Lung (tissue), 12 donors: Measurements from ENCODE around the gene AGMO. TPM values are rescaled to one million over a fixed set of nuclear protein-coding genes. Genes with fewer than 3 reads are reported as not detected.

Experiments used
- ATAC-seq: fragments of 200-7000 bp; cut with Tn5 transposase; one replicate; pipeline ENCODE4 v1.9.1; 2020; ENCODE audit warnings: moderate number of reproducible peaks; ENCODE audit not compliant: insufficient read depth, low FRiP score
- DNase-seq, 3 donors: peaks; one replicate each; pipeline ENCODE4 v3.0.0-alpha.2; 2013 to 2017
- H3K27ac ChIP-seq, 2 donors: one replicate each; pipeline ENCODE4 v1.5.1; 2013; ENCODE audit warnings: mild to moderate bottlenecking in 2 of 2, moderate library complexity in 2 of 2, control low read depth in 1 of 2, inconsistent platforms in 1 of 2, low read depth in 1 of 2, low read length in 1 of 2
- H3K27me3 ChIP-seq, 3 donors: one replicate each; pipeline ENCODE4 v1.5.1; 2013; ENCODE audit warnings: low read length in 2 of 3; ENCODE audit not compliant: control insufficient read depth in 3 of 3, insufficient read depth in 3 of 3
- H3K36me3 ChIP-seq, 4 donors: one replicate each; pipeline ENCODE4 v1.5.1; 2013; ENCODE audit warnings: low read length in 4 of 4, mild to moderate bottlenecking in 1 of 4, moderate library complexity in 1 of 4; ENCODE audit not compliant: control insufficient read depth in 4 of 4, insufficient read depth in 4 of 4
- H3K4me1 ChIP-seq, 5 donors: one replicate each; pipeline ENCODE4 v1.5.1; 2013; ENCODE audit warnings: low read length in 5 of 5, mild to moderate bottlenecking in 2 of 5, moderate library complexity in 1 of 5; ENCODE audit not compliant: control insufficient read depth in 5 of 5, insufficient read depth in 5 of 5
- H3K4me3 ChIP-seq: one replicate; pipeline ENCODE4 v1.5.1; 2013; ENCODE audit warnings: mild to moderate bottlenecking, control low read depth, moderate library complexity
- H3K9ac ChIP-seq, 2 donors: one replicate each; pipeline ENCODE4 v1.5.1; 2013; ENCODE audit warnings: low read length in 2 of 2, control low read depth in 1 of 2; ENCODE audit not compliant: insufficient read depth in 1 of 2
- H3K9me3 ChIP-seq, 4 donors: one replicate each; pipeline ENCODE4 v1.5.1; 2013; ENCODE audit warnings: low read length in 3 of 4, mild to moderate bottlenecking in 1 of 4, moderate library complexity in 1 of 4; ENCODE audit not compliant: control insufficient read depth in 4 of 4, insufficient read depth in 3 of 4
- CTCF ChIP-seq: IDR thresholded peaks from 2 replicates; pipeline ENCODE4 v1.5.1; 2012; ENCODE audit warnings: mild to moderate bottlenecking; ENCODE audit errors: control extremely low read depth, extremely low read depth
- WGBS, 2 donors: extraction: QIAGEN DNeasy Blood & Tissue Kit; methylation state at CpG; one replicate each; pipeline ENCODE4 v1.1.7; 2013; 5-methylcytosine and 5-hydroxymethylcytosine counted together
- polyA plus RNA-seq, 2 donors: library from polyadenylated mRNA; stranded (reverse); fragments of 200-250 nt; gene quantifications; one replicate each; pipeline ENCODE4 v1.2.1, GENCODE V29; 2013
- total RNA-seq, 2 donors: library from RNA; depleted of rRNA in 1 of 2; stranded (reverse); fragments of >200 nt in 1 of 2; gene quantifications; one replicate each; pipeline ENCODE4 v1.2.1, GENCODE V29; 2014 to 2021
- donor health status: control.
- donor health status: control.
- donor health status: Bipolar disorder and iron deficiency.
- donor health status: healthy.
- donor health status: DM: yes; HTN: yes; CAD: no.

AGMO gene
- total and polyA plus RNA-seq, 4 donors, result 0.03 to 0.74 (median 0.11) TPM

DNA sequence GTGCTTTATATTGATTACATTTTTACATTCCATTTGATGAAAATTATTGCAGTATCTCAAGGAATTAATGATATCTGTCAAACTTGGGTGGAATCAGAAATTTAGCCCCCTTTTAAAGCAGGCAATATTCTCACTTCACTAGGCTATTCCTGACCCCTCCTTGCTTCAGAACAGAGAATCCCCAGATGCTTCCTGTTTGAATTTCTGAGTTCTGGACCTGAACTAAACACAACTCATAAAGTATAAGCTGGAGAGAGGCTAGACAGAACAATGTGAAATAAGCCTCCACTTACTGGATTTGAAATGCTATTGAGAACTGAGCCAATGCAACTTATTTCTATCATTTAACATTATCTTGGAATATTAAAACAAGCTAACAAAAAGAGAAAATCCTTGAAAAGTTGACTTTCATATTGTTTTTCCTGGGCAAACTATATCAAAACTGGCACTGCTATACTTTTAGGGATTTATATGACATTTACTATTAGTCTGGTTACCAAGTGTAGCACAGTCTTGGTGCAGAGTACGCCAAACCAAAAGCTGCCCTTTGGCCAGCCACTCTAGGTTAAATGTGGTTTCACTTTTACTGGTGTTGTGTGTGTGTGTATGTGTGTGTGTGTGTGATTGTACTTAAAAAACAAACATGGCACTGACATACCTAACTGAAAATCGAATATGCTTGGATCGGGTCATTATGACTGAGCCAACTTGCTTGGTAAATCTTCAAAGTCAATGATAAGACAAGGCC, 19.0 kb upstream of the AGMO start:
- H3K4me3 ChIP-seq, result no peak overlapping the region
- no peak overlapping the region for H3K9ac ChIP-seq
- 78 to 90% methylated on average over 3 of the region's 3 CpGs for WGBS, 2 donors
- peaks cover 0 to 5% (median 0%) of the 10 kb centered on the region in 5 donors for H3K4me1 ChIP-seq
- no peaks in the 10 kb centered on the region for H3K36me3 ChIP-seq
- H3K9me3 ChIP-seq, result peaks cover 0 to 5% (median 2%) of the 10 kb centered on the region in 4 donors
- no peak overlapping the region for H3K27ac ChIP-seq
- ATAC-seq, result no peak
- DNase-seq, result no peak
- H3K27me3 ChIP-seq, result no peaks in the 10 kb centered on the region
- no peak for TF ChIP-seq CTCF

DNA sequence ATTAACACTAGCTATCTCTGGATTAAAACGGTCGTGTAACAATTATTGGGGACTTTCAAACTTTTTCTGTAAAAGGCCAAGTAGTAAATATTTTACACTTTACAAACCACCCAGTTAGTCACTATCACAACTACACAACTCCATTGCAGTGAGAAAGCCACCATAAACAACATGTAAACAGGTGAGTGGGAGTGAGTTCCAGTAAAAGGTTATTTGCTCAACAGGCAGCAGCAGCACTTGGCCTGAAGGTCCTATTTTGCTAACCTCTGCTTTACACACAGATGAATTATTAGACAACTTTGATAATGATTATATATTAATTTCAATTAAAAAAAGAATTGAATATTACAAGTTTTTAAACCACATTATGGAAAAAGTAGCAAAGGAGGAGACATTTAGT, 15.8 kb upstream of the AGMO start:
- no peak for ATAC-seq
- Histone ChIP-seq H3K36me3 (no peaks in the 10 kb centered on the region), H3K27me3 (no peaks in the 10 kb centered on the region), H3K4me3 (no peak overlapping the region), H3K9me3 (no peaks in the 10 kb centered on the region), H3K4me1 (peaks cover 0 to 5% (median 0%) of the 10 kb centered on the region in 5 donors), H3K27ac (no peak overlapping the region), H3K9ac (no peak overlapping the region)
- WGBS, 2 donors, result 97 to 100% methylated on average over 2 of the region's 2 CpGs
- DNase-seq, result no peak
- no peak for TF ChIP-seq CTCF

- no peak for DNase-seq
- no peak for TF ChIP-seq CTCF
- Histone ChIP-seq H3K36me3 (no peaks in the 10 kb centered on the region), H3K9ac (no peak overlapping the region), H3K27me3 (no peaks in the 10 kb centered on the region), H3K4me1 (no peaks in the 10 kb centered on the region), H3K27ac (no peak overlapping the region), H3K9me3 (no peaks in the 10 kb centered on the region), H3K4me3 (no peak overlapping the region)
- ATAC-seq, result no peak
- 53 to 75% methylated on average over 3 of the region's 3 CpGs for WGBS, 2 donors
Measured at GRCh38 chr7:15571301-15571878, 9.6 kb upstream of the AGMO start.
